Measurements from ENCODE around the gene TPD52L1. TPM values are rescaled to one million over a fixed set of nuclear protein-coding genes. Genes with fewer than 3 reads are reported as not detected.

Gene TPD52L1
- total RNA-seq, 2 experiments from 2014 or later = 0.52 to 1.1 TPM

GRCh38 chr6:125227244-125227643 is 73.7 kb downstream of the TPD52L1 start:
- H3K4me1 Mint-ChIP-seq (ENCODE audit: low read depth) = no peaks in the 10 kb centered on the region
- ChIA-PET CTCF (no interaction called here), POLR2A (no interaction called here)

GRCh38 chr6:125228981-125229479 is 75.5 kb downstream of the TPD52L1 start:
- ATAC-seq = no peak
- CTCF ChIA-PET = no interaction called here

More at GRCh38 chr6:125227244-125227643, 73.7 kb downstream of the TPD52L1 start:
- intact Hi-C loops (cut with micrococcal nuclease) = no loop called here
- ATAC-seq (no peak), DNase-seq (no peak)
- H3K27ac Mint-ChIP-seq = no peak overlapping the region
- no peaks in the 10 kb centered on the region for H3K36me3 Mint-ChIP-seq (ENCODE audit: low read depth)
- no peak for TF ChIP-seq CTCF (IDR thresholded peaks at IDR 0.05)
- no peak overlapping the region for H3K4me3 Mint-ChIP-seq
- no peaks in the 10 kb centered on the region for H3K9me3 Mint-ChIP-seq
- H3K27me3 Mint-ChIP-seq = peaks cover 8% of the 10 kb centered on the region

GRCh38 chr6:125230674-125231073 is 77.1 kb downstream of the TPD52L1 start:
- ATAC-seq (no peak), DNase-seq (no peak)
- CTCF ChIA-PET = no interaction called here
- peaks cover 8% of the 10 kb centered on the region for H3K27me3 Mint-ChIP-seq
- intact Hi-C loops (cut with micrococcal nuclease) = no loop called here
- no peak overlapping the region for H3K27ac Mint-ChIP-seq
- no peak overlapping the region for H3K4me3 Mint-ChIP-seq
- POLR2A ChIA-PET = no interaction called here
- H3K36me3 Mint-ChIP-seq (ENCODE audit: low read depth) = no peaks in the 10 kb centered on the region
- no peaks in the 10 kb centered on the region for H3K9me3 Mint-ChIP-seq
- no peaks in the 10 kb centered on the region for H3K4me1 Mint-ChIP-seq (ENCODE audit: low read depth)
- no peak for TF ChIP-seq CTCF (IDR thresholded peaks at IDR 0.05)

More at GRCh38 chr6:125228981-125229479, 75.5 kb downstream of the TPD52L1 start:
- no peak overlapping the region for H3K4me3 Mint-ChIP-seq
- no peaks in the 10 kb centered on the region for H3K4me1 Mint-ChIP-seq (ENCODE audit: low read depth)
- DNase-seq = no peak
- TF ChIP-seq CTCF (IDR thresholded peaks at IDR 0.05) = no peak
- no peak overlapping the region for H3K27ac Mint-ChIP-seq
- H3K36me3 Mint-ChIP-seq (ENCODE audit: low read depth) = no peaks in the 10 kb centered on the region
- intact Hi-C loops (cut with micrococcal nuclease) = no loop called here
- H3K27me3 Mint-ChIP-seq = peaks cover 8% of the 10 kb centered on the region
- POLR2A ChIA-PET = no interaction called here
- H3K9me3 Mint-ChIP-seq = no peaks in the 10 kb centered on the region

GRCh38 chr6:125231133-125231532 is 77.6 kb downstream of the TPD52L1 start:
- DNase-seq = no peak
- CTCF ChIA-PET = no interaction called here
- Mint-ChIP-seq H3K27ac (no peak overlapping the region), H3K4me1 (ENCODE audit: low read depth) (no peaks in the 10 kb centered on the region), H3K4me3 (no peak overlapping the region), H3K36me3 (ENCODE audit: low read depth) (no peaks in the 10 kb centered on the region), H3K27me3 (peaks cover 8% of the 10 kb centered on the region), H3K9me3 (no peaks in the 10 kb centered on the region)
- intact Hi-C loops (cut with micrococcal nuclease) = no loop called here
- POLR2A ChIA-PET = no interaction called here
- TF ChIP-seq CTCF (IDR thresholded peaks at IDR 0.05) = no peak
- no peak for ATAC-seq

- ChIA-PET CTCF (no interaction called here), POLR2A (no interaction called here)
- H3K27ac Mint-ChIP-seq = no peak overlapping the region
- TF ChIP-seq CTCF (IDR thresholded peaks at IDR 0.05) = no peak
- no peaks in the 10 kb centered on the region for H3K9me3 Mint-ChIP-seq
- H3K27me3 Mint-ChIP-seq = peaks cover 6% of the 10 kb centered on the region
- no peak for DNase-seq
- intact Hi-C loops (cut with micrococcal nuclease) = no loop called here
- no peaks in the 10 kb centered on the region for H3K4me1 Mint-ChIP-seq (ENCODE audit: low read depth)
- no peak for ATAC-seq
- H3K4me3 Mint-ChIP-seq = no peak overlapping the region
- H3K36me3 Mint-ChIP-seq (ENCODE audit: low read depth) = no peaks in the 10 kb centered on the region
Observed at GRCh38 chr6:125231574-125232343, 78.2 kb downstream of the TPD52L1 start.

All from activated CD8-positive, alpha-beta T cell treated with anti-CD3 and anti-CD28 coated beads for 36 hours (primary cell).